ENCODE measurements around the gene PLA2G4F.
A peak's percentile ranks its signal among the peaks of the same experiment; 100 is the strongest.

Gene PLA2G4F

GRCh38 chr15:42145546-42146455 is 10.6 kb downstream of the PLA2G4F start:
- DNase-seq = no peak

- DNase-seq = no peak
These were observed 11.5 kb downstream of the PLA2G4F start for GRCh38 chr15:42144841-42145375.

- DNase-seq = no peak
These were observed 12.4 kb downstream of the PLA2G4F start for GRCh38 chr15:42143866-42144625.

- DNase-seq = no peak
These were observed 13.1 kb downstream of the PLA2G4F start for GRCh38 chr15:42143356-42143755.

GRCh38 chr15:42141795-42142667 is 14.4 kb downstream of the PLA2G4F start:
- no peak for DNase-seq

GRCh38 chr15:42141246-42141645 is 15.2 kb downstream of the PLA2G4F start:
- no peak for DNase-seq

- no peak for DNase-seq
These were observed 15.9 kb downstream of the PLA2G4F start for GRCh38 chr15:42140383-42141070.

GRCh38 chr15:42139596-42139995 is 16.8 kb downstream of the PLA2G4F start:
- DNase-seq = no peak

- DNase-seq = no peak
These were observed 17.5 kb downstream of the PLA2G4F start for GRCh38 chr15:42138968-42139386.

GRCh38 chr15:42138411-42138810 is 18.0 kb downstream of the PLA2G4F start:
- DNase-seq = no peak

- DNase-seq = peak; percentile 37
These were observed 18.8 kb downstream of the PLA2G4F start for GRCh38 chr15:42137461-42138261.

GRCh38 chr15:42136513-42136912 is 19.9 kb downstream of the PLA2G4F start:
- DNase-seq = no peak

- no peak for DNase-seq
These were observed 21.1 kb downstream of the PLA2G4F start for GRCh38 chr15:42135351-42135750.

- no peak for DNase-seq
These were observed 21.7 kb downstream of the PLA2G4F start for GRCh38 chr15:42134617-42135245.

GRCh38 chr15:42133886-42134502 is 22.4 kb downstream of the PLA2G4F start:
- peak; percentile 68 for DNase-seq

- DNase-seq = no peak
These were observed 23.1 kb downstream of the PLA2G4F start for GRCh38 chr15:42133356-42133755.

- no peak for DNase-seq
These were observed 24.3 kb downstream of the PLA2G4F start for GRCh38 chr15:42131826-42132806.

- no peak for DNase-seq
These were observed 25.4 kb downstream of the PLA2G4F start for GRCh38 chr15:42131006-42131405.

Measured in activated CD4-positive, alpha-beta T cell treated with anti-CD3 and anti-CD28 coated beads, Interleukin-2, amount 50 U/mL, for 16 hours (primary cell).